Head of caudate nucleus (tissue), 42 donors: ENCODE data around the gene C1QTNF6.
"Not testable (repeated sequence)": the region's sequence is repeated elsewhere in the genome, so short reads cannot be mapped to it uniquely, and the experiment has no call there.

Experiments used
- DNase-seq, 42 donors: peaks; one replicate each; pipeline versions ENCODE4 v3.0.0 to v3.0.0-alpha.2; 2020 to 2021; ENCODE audit warnings: mixed read lengths in 7 of 42
- intact Hi-C: fragments of 100-400 bp; cut with DNase I; formaldehyde crosslinking; loops from one replicate; pipeline ENCODE4 v1.15.0; 2022

The C1QTNF6 gene

DNA sequence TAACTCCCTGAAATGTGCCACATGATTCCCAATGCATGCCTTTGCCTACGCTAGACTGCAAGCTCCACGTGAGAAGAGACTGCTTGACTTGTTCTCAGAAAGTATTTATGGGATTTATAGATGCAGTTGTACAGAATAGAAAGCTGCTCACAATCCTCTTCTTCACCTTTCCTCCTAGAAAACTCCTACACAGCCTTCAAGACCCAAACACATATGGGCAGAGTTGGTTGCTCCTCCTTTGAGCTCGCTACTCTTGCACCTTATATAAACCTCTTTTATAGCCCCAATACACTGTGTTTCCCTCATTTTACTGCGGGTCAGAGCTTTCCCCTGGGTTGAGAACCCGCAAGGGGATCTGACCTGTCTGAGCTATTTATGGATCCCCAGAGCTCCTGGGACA lies 16.4 kb downstream of the C1QTNF6 start:
- intact Hi-C loops, result no loop called here
- DNase-seq, result peak in 2 of 42 donors; percentile 1 to 5

DNA sequence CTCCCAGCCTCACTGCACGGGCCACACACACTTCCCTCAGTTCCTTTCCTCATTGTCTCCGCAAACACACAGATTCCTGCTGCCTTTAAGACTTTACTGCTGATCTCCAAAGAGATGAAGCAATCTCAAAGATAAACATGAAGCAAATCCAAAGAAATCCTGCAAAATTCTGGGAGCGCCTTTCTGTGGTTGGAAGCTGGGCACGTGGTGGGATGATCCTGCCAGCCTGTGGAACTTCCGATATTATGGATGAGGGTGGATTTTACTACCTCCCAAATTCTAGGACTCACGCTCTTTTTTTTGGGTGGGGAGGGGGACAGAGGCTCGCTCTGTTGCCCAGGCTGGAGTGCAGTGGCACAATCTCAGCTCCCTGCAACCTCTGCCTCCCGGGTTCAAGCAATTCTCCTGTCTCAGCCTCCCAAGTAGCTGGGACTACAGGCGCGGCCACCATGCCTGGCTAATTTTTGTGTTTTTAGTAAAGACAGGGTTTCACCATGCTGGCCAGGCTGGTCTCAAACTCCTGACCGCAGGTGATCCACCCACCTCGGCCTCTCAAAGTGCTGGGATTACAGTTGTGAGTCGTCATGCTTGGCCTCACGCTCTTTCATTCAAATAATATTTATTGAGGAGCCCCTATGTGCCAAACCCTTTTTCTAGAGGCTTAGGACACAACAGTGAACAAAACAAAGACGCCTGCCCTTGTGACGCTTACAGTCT lies 17.2 kb downstream of the C1QTNF6 start:
- peak in 4 of 42 donors; percentile 4 to 12 (median 6) for DNase-seq
- intact Hi-C loops, result not testable (repeated sequence)

DNA sequence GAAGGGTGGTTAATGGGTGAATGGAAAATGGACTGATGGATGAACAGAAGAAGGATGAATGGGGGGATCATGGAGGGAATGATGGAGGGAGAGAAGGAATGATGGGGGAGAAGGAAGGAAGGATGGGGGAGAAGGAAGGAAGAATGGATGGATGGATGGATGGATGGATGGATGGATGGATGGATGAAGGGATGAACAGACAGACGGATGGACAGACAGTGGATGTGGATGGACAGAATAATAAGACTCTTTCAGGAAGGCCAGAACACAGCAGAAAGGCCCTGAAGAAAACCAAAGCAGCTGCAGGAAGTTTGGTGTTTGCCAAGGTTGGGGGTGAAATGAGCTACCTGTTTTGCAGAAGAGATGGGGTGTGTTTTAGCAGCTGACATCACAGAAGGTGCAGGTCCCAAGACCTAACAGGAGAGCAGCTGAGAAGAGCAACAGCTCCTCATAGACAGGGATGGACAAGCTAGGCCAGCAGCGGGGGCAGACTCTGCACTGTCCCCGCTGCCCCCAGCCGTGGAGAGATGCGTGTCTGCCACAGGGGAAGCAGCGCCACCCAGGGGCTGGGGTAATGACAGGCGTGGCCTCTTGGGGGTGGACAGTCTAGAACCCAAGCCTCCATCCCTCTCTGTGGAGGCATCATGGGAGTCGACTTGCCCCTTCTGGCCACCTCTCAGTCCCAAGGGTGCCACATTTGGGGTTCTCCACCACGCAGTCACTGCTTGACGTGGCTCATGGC lies 17.9 kb downstream of the C1QTNF6 start:
- intact Hi-C loops, result no loop called here
- peak in 3 of 42 donors; percentile 4 to 20 (median 6) for DNase-seq

DNA sequence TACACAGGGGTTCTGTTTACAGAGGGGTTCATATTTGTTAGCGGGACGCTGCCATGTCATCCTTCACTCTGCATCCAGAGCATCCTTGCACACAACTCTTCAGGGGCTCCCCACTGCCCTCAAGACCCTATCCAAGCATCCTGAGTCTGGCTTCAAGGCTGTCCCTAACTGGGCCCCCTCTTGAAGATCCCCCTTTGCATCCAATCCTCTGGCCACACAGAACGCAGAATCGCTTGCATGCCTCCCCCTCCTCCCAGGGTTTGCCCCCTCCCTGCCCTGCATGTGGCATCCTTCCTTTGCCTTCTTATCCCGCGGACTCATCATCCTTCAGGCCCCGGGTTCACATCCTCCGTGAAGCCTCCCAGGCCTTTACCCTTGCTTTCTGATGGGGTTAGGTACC lies 18.6 kb downstream of the C1QTNF6 start:
- no peak for DNase-seq
- intact Hi-C loops, result no loop called here

DNA sequence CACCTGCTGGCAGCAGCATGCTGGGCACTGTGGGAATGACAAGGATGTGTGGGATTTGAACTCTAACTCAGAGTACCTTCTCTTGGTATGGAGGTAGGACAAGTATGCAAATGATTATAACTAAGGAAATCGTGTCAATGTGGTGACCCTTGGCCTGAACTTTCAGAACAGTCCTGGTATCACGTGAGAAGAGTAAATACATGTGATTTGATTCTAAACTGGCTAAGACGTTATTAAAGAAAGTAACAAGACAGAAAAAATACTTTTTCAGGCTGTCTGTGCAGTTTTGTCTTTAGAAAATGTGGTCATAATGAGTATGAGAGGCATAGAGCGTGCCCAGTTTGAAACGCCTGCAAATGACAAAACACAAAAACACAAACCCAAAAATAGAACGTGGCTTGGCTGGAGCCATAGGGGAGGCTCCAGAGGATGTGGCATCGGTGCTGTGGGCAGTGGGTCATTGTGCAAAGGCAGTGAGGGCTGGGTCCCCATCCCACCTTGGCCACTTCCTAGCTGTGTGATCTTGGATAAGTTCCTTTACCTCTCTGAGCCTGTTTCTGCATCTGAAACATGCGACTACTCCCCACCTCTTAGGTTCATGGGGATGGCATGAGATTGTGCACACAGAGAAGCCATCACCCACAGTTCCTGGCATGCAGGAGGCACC lies 19.9 kb downstream of the C1QTNF6 start:
- peak in 1 of 42 donors; percentile 6 for DNase-seq
- intact Hi-C loops, result loop anchor here (2.0 kb wide), 1 partner anchor 31 kb away; no protein-coding TSS in a partner anchor

DNA sequence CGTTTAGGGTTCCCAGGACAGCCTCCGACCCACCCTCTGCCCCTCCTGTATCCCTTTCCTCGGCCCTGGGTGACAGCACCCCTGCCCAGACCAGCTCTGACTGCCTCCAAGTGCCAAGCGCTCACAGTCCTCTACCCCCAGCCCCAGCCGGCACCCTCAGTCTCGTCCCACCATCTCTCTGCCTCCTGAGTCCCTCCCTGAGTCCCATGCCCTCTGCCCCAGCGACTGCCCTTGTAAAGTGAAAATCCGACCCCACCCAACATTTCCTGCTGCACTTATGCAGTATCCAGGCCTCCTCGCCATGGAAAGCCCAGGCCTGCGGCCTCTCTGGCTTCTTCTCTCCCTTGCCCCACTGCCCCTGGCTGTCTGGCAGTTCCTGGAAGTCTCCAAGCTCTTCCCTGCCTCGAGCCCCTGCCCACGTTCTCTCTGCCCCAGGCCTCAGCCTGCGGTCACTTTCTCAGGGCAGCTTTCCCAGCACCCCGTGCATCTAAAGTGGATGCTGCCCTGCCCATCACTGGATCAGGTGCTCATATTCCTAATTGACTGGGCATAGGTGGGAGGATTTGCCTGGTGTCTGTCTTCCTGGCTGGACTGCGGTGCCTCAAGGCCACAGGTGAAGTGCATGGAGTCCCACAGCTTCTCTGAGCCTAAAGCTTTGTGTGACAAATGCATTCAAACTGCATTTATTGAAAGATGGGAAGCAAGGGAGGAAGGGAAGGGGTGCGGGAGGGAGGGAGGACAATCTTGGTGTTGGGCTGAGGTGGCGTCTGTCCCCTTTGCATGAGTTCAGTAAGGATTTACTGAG lies 20.7 kb downstream of the C1QTNF6 start:
- intact Hi-C loops, result loop anchor here (2.0 kb wide), 1 partner anchor 31 kb away; no protein-coding TSS in a partner anchor
- no peak for DNase-seq

DNA sequence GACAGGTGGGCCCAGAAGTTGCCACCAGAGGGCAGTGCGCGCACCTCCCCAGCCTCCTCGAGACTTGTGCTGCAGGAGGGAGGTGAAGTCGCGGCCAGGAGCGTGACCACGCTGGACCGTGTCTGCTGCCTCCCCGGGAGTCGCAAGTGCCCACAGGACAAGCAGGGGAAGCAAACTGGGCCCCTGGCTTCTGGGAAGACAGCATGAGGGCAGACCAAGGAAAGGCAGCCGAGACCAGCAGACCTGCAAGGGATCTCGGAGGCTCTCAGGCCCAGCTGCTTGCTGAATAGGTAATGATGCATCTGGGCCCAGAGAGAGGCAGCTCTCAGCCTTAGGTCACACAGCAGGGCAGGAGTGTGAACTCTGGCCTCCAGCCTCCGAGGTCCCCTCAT lies 21.4 kb downstream of the C1QTNF6 start:
- peak; percentile 72 to 92 (median 86) for DNase-seq
- intact Hi-C loops, result loop anchor here (2.0 kb wide), 1 partner anchor 32 kb away; no protein-coding TSS in a partner anchor

DNA sequence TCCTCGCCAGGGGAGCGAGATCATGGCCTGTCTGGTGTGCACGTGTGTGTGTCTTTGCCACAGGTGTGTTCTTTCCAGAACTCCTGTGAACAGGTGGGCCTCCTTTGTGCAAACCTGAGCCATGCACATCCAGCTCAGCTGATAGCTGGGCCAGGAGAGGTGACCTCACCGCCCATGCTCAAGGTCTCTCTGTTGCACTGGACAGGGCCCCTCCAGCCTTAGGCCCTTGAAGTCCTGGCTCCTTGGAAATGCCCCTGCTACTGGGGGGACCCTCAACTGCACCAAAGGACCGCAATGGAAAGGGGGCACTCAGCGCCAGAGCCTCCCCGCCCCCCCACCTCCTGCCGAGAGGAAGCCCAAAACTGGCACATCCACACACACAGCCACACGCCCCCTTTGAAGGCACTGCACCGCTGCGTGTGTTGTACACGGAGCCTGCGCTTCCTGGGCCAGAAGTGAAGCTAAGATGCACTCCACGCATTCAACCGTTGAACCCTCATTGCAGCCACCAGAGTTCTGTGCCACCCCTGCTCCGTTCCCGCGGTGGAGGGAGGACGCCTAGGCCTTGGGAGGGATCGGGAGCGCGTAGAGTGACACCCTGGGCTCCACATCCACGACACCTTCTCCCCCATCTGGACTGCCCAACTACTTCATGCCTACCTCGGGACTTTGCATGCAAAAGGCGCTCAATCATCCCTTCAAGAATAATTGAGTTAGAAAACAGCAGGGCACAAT lies 21.9 kb downstream of the C1QTNF6 start:
- intact Hi-C loops, result loop anchor here (2.0 kb wide), 1 partner anchor 33 kb away; no protein-coding TSS in a partner anchor
- DNase-seq, result no peak

DNA sequence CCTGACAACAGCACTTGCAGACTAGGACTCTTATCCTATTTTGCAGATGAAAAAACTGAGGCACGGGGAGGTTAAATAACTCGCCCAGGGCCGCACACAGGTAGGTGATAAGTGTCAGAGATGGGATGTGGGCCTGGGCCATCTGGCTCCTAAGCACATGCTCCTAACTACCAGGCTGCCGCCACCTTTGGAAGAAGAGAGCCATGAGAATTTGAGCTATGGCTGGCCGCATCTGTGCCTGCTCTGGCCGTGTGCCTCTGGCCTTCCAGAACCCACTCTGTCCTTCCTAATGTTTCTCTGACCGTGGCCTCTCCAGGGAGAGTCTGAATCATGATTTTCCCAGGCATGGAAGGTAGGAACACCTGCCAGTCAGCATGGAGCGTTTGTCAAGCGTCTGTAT lies 23.0 kb downstream of the C1QTNF6 start:
- no peak for DNase-seq
- intact Hi-C loops, result no loop called here

DNA sequence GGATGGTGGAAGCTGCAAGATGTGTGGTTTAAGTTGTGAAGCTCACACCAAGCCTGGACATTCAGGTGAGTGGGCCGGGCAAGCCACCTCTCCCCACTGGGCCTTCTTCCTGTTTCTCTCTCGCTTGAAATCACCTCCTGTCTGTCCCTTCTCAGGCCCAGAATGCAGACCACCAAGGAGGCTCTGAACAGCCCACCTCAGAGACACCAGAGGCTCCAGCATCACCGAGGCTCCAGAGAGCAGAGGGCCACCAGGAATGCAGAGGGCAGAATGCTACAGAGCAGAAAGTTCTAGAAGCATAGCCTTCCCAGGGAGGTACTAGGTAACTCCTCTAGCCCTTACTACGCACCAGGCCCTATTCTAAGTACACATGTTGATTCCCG lies 23.6 kb downstream of the C1QTNF6 start:
- no peak for DNase-seq
- intact Hi-C loops, result no loop called here

DNA sequence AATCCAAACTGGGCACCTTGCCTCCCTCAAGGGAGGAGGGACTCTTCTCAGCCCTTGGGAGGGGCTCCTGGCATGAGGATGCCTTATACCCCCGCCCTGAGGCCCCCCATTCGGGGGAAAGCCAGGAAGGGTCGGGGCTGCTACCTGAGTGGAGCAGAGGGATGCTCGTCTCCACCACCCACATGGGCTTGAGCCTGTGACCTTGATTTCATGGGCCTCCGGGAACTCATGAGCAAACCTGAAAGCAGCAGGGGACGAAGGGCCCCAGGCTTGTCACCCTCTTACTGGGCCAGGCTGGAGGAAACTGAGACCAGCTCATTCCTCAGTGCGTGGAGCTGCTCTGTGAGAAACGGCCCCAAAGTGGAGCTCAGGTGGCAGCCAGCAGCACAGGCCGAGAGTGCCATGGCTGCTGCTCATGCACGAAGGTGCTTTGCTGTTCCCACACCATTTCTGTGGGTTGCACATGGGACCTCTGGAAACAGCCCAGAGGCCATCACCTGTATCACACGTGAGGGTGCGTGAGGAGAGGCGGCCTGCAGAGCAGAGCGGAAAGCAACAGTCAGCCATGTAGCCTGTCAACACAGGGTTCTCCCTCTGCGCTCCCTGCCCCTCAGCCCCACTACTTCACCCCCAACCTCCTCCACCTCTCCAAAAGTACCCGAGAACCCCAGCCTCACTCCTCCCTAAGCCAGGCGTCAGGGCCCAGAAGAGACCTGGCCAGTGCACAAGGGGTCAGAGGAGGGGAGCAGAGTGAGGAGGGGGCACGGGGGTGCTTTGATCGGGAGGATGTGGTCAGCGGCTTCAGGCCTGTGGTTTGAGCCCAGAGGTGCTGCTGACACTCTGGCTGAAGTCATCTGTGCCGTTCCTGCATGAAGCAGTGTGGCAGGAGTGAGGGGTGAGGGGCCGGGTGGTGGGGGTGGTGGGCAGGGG lies 24.2 kb downstream of the C1QTNF6 start:
- intact Hi-C loops, result no loop called here
- no peak for DNase-seq

DNA sequence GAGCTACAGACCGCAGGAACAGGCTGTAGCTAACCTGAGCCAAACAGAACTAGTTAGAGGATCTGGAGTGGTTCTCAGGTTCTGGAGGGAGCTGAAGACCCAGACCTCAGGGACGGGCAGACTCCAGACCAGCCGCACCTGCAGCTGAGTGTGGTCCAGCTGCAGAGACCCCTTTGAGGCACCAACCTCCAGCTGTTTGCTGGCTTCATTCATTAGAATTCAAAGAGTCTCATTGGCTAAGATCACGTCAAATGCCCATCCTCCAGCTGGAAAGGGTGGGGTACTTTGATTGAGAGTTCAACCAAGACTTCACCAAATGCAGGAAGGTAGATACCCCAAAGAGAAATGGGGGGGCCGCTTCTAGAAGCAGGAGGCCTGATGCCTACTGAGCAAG lies 25.0 kb downstream of the C1QTNF6 start:
- DNase-seq, result no peak
- intact Hi-C loops, result no loop called here

DNA sequence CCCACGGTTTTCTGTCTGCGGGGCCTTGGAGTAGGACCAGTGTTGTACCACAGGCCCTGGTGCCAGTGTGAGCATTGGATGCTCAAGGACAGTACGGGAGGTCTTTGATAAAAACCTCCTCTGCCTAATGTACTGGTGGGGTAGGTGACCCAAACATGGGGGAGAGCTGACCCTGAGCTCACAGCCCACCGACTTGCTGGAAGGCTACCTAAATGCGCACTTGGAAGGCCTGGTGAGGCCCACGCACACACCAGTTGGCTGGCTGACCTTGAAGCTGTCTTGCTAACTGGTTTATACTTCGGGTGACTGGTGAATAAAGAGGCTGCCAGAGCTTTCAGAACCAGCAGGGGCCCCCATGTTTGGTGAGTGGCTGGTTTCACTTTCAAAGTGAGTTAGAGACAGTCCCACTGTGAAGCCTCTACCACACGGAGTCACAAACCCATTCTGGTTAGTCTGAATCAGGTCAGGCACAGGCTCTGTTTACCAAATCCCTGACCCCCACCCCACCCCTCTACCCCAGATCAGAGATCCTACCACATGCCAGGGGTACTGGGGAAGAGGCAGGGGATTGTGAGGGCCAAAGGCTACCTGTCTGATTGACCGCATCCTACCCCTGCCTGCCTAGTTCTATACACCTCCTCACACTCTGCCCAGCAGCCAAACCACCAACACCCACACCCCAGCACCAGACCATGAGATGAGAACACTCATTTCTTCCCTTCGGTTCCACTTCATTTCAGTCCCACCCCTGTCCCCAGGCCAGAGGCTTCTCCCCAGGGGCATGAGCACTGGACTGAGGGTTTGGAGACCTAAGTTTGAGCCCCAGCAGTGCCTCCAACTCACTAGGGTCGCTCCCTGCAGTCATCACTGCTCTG lies 25.6 kb downstream of the C1QTNF6 start:
- DNase-seq, result no peak
- intact Hi-C loops, result no loop called here

DNA sequence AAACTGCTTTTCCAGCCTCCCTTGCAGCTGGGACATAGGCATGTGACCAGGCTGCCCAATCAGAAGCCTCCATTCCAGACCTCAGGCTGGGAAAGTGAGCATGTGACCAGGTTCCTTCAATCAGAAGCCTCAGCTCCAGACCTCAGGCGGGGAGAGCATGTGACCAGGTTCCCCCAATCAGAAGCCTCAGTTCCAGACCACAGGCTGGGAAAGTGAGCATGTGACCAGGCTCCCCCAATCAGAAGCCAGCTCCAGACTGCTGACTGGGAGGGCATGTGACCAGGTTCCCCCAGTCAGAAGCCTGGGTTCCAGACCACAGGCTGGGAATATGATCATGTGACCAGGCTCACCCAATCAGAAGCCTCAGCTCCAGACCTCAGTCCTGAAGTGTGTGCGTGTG lies 26.6 kb downstream of the C1QTNF6 start:
- intact Hi-C loops, result no loop called here
- DNase-seq, result no peak

DNA sequence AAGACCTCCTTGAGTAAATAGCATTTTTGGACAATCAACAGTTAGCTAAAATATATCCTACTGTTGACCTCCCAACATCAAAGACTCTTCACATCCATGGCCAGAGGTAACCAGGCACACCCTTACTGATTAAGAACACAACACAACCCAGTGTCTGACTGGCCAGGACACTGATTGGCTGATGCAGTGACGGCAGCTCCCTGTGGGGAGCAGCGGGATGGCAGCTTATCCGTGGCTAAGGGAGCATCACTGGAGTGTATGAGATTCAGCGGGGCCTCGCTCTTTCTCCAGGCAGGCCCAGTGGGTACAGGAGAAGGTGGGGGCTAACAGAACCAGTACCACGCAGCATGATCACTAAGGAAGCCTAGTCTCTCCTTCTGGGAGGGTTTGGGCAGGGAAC lies 28.0 kb downstream of the C1QTNF6 start:
- intact Hi-C loops, result no loop called here
- DNase-seq, result no peak

DNA sequence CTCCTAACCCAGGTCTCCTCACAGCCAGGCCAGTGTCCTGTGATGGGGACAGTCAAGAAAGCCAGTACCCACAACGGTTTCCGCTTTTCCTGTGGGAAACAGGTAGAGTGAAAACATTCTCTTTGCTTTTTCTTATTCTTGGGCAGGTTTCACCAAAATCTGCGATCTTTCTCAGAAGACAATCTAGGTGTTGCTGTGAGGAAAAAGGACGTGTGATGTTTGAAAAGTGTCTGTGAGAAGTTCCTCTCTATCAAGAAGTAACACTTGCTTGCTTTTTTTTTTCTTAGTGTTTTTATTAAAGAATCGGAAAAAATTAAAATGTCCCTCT lies 29.1 kb downstream of the C1QTNF6 start:
- intact Hi-C loops, result no loop called here
- no peak for DNase-seq
